GM12878 (cell line): ENCODE measurements around the gene CENPA.

Experiments used
- CHD2 ChIP-seq: IDR thresholded peaks from 2 replicates; pipeline ENCODE4 v1.6.1; 2011; ENCODE audit warnings: low read depth, low read length, improper control_type of control experiment, borderline replicate concordance
- CTCF ChIP-seq, 3 experiments: IDR thresholded peaks in 2 of 3; conservative IDR thresholded peaks in 1 of 3; 2 replicates each; pipeline ENCODE4 v1.5.1; 2011; ENCODE audit warnings: low read depth in 3 of 3, low read length in 3 of 3, mild to moderate bottlenecking in 3 of 3, control low read depth in 2 of 3, moderate library complexity in 2 of 3, inconsistent platforms in 1 of 3, mixed read lengths in 1 of 3; ENCODE audit not compliant: control insufficient read depth in 2 of 3, insufficient read depth in 1 of 3; ENCODE audit errors: extremely low read depth in 1 of 3
- ETV6 ChIP-seq, 2 experiments: fragments of 450-650 bp in 1 of 2; IDR thresholded peaks in 1 of 2; conservative IDR thresholded peaks in 1 of 2; 2 replicates each; pipeline ENCODE4 v1.6.1; 2014; ENCODE audit warnings: antibody characterized with exemption in 1 of 2, borderline replicate concordance in 1 of 2, low read depth in 1 of 2, mild to moderate bottlenecking in 1 of 2, moderate library complexity in 1 of 2
- EZH2 ChIP-seq: IDR thresholded peaks from 2 replicates; pipeline ENCODE4 v1.6.1; 2012; ENCODE audit warnings: low read depth, mild to moderate bottlenecking, control low read depth, inconsistent platforms, low read length, borderline replicate concordance; ENCODE audit not compliant: control insufficient read depth
- POLR2A ChIP-seq: IDR thresholded peaks from 2 replicates; pipeline ENCODE4 v1.6.1; 2011; ENCODE audit warnings: low read depth, mild to moderate bottlenecking, low read length
- RAD21 ChIP-seq: IDR thresholded peaks from 2 replicates; pipeline ENCODE4 v1.6.1; 2011; ENCODE audit warnings: mild to moderate bottlenecking, low read depth, low read length, moderate library complexity; ENCODE audit not compliant: insufficient read depth
- SRF ChIP-seq, 2 experiments: IDR thresholded peaks; 2 replicates each; pipeline ENCODE4 v1.6.1; 2011; ENCODE audit warnings: low read depth in 2 of 2, low read length in 2 of 2, mild to moderate bottlenecking in 1 of 2, moderate library complexity in 1 of 2
- STAT3 ChIP-seq: IDR thresholded peaks from 2 replicates; pipeline ENCODE4 v1.6.1; 2011; ENCODE audit warnings: low read depth, low read length, improper control_type of control experiment
- TAF1 ChIP-seq: IDR thresholded peaks from 2 replicates; pipeline ENCODE4 v1.6.1; 2011; ENCODE audit warnings: mild to moderate bottlenecking, low read depth, low read length, borderline replicate concordance
- TCF7 ChIP-seq: IDR thresholded peaks from 2 replicates; pipeline ENCODE4 v1.6.1; 2014; ENCODE audit warnings: antibody characterized with exemption, borderline replicate concordance
- TF ChIP-seq, protein P1 (sequence below): fragments of 450-650 bp; IDR thresholded peaks from 2 replicates; pipeline ENCODE4 v1.6.1; 2018; ENCODE audit warnings: mild to moderate bottlenecking, low read depth, moderate library complexity; ENCODE audit not compliant: partially characterized antibody

DNA sequence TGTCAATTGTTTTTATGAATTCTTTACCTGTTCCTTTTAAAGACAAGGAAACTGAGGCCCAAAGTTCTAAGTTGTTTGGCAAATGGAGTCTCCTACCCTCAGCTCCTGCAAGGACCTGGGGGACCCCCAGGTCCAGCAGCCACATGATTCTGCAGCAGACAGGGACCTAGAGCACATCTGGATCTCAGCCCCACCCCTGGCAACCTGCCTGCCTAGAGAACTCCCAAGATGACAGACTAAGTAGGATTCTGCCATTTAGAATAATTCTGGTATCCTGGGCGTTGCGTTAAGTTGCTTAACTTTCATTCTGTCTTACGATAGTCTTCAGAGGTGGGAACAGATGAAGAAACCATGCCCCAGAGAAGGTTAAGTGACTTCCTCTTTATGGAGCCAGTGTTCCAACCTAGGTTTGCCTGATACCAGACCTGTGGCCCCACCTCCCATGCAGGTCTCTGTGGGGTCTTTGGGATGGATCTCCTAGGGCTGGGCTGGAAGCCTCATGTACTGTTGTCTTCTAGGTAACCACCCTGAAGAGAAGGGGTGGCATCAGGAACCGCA is 5.6 kb upstream of the CENPA start:
- TF ChIP-seq TAF1 (no peak), EZH2 (no peak), SRF (IDR thresholded peaks at IDR 0.05; ENCODE audit: low read depth in 2 of 2, low read length in 2 of 2) (no peak), STAT3 (no peak), TCF7 (no peak), POLR2A (no peak), CHD2 (no peak), RAD21 (no peak), CTCF (IDR thresholded peaks at IDR 0.05 in 2 of 3, conservative IDR thresholded peaks at IDR 0.05 in 1 of 3; ENCODE audit: control insufficient read depth in 2 of 3, extremely low read depth in 1 of 3, insufficient read depth in 1 of 3, low read depth in 3 of 3, low read length in 3 of 3) (no peak), ETV6 (conservative IDR thresholded peaks at IDR 0.05 in 1 of 2, IDR thresholded peaks at IDR 0.05 in 1 of 2; ENCODE audit: borderline replicate concordance in 1 of 2, low read depth in 1 of 2) (no peak)
- TF ChIP-seq, protein P1, sequence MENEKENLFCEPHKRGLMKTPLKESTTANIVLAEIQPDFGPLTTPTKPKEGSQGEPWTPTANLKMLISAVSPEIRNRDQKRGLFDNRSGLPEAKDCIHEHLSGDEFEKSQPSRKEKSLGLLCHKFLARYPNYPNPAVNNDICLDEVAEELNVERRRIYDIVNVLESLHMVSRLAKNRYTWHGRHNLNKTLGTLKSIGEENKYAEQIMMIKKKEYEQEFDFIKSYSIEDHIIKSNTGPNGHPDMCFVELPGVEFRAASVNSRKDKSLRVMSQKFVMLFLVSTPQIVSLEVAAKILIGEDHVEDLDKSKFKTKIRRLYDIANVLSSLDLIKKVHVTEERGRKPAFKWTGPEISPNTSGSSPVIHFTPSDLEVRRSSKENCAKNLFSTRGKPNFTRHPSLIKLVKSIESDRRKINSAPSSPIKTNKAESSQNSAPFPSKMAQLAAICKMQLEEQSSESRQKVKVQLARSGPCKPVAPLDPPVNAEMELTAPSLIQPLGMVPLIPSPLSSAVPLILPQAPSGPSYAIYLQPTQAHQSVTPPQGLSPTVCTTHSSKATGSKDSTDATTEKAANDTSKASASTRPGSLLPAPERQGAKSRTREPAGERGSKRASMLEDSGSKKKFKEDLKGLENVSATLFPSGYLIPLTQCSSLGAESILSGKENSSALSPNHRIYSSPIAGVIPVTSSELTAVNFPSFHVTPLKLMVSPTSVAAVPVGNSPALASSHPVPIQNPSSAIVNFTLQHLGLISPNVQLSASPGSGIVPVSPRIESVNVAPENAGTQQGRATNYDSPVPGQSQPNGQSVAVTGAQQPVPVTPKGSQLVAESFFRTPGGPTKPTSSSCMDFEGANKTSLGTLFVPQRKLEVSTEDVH: no peak
